H7 (cell line): Measurements from ENCODE around the gene OR13A1. TPM values are rescaled to one million over a fixed set of nuclear protein-coding genes. Genes with fewer than 3 reads are reported as not detected.
"Not testable (repeated sequence)": the region's sequence is repeated elsewhere in the genome, so short reads cannot be mapped to it uniquely, and the experiment has no call there.

Experiments
- DNase-seq: peaks from one replicate; pipeline ENCODE4 v3.0.0; 2012
- H3K27me3 ChIP-seq: 2 replicates; pipeline ENCODE4 v1.6.0; 2011; ENCODE audit warnings: mild to moderate bottlenecking, low read length; ENCODE audit not compliant: control insufficient read depth, insufficient read depth
- H3K36me3 ChIP-seq: replicated peaks from 2 replicates; pipeline ENCODE4 v1.5.1; 2011; ENCODE audit warnings: low read length; ENCODE audit not compliant: control insufficient read depth, insufficient read depth
- H3K4me3 ChIP-seq: 2 replicates; pipeline ENCODE4 v1.5.1; 2011; ENCODE audit warnings: low read depth, mild to moderate bottlenecking, control low read depth, low read length, moderate library complexity; ENCODE audit not compliant: insufficient read depth
- total RNA-seq: library from RNA; depleted of rRNA; stranded (reverse); fragments of >200 nt; shearing (Covaris generic); gene quantifications from 2 replicates; pipeline ENCODE4 v1.2.3, GENCODE V29; 2014

The OR13A1 gene
- total RNA-seq, 1 experiment from 2014 or later = not detected

DNA sequence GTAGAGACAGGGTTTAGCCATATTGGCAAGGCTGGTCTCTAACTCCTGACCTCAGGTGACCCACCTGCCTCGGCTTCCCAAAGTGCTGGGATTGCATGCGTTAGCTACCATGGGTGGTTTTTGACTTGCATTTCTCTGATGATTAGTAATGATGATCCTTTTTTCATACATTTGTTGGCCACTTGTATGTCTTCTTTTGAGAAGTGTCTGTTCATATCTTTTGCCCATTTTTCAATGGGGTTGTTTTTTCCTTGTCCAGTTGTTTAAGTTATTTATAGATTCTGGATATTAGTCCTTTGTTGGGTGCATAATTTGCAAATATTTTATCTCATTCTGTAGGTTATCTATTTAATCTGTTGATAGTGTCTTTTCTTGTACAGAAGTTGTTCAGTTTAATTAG is 4.3 kb upstream of the OR13A1 start:
- no peak for DNase-seq
- Histone ChIP-seq H3K4me3 (no peak overlapping the region), H3K36me3 (no peaks in the 10 kb centered on the region), H3K27me3 (no peaks in the 10 kb centered on the region)

DNA sequence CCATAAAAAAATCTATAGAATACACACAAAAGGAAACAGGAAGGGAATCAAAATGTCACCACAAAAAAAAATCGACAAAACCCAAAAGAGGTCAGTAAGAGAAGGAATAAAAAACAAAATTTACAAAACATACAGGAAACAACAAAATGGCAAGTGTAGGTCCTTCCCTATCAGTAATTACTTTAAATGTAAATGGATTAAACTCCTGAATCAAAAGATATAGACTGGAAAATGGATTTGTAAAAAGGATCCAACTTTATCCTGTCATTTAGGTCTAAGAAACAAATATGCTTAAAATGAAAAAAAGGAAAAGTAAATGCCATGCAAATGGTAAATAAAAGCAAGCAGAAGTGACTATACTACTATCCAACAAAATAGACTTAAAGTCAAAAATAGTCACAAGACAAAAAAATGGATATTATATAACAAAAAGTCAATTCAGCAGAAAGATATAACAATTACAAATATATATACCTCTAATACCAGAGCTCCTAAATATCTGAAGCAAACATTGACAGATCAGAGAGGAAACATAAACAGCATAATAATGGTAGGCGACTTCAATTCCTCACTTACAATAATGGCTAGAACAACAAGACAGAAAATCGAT is 2.0 kb downstream of the OR13A1 start:
- no peaks in the 10 kb centered on the region for H3K36me3 ChIP-seq
- no peak overlapping the region for H3K4me3 ChIP-seq
- DNase-seq = no peak
- no peaks in the 10 kb centered on the region for H3K27me3 ChIP-seq

DNA sequence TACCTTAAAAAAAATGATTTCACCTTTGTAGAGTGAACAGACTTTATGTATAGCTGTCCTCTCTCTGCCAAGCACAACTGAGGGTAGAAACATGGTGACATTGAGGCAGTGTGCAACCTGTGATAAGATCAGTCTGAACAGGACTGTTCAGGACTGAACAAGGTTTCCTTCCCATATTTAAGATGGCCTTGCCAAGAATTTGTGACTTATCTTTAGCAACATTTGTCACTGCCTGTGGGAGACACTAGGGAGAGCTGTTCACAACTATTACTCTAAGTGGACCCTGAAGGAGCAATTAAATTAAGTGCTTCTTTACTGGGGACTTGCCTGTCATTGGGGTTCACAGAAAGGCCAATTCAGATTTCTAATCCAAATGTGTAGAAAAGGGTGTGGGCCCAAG is 6.7 kb downstream of the OR13A1 start:
- Histone ChIP-seq H3K4me3 (no peak overlapping the region), H3K36me3 (no peaks in the 10 kb centered on the region), H3K27me3 (no peaks in the 10 kb centered on the region)
- peak; percentile 34 for DNase-seq

DNA sequence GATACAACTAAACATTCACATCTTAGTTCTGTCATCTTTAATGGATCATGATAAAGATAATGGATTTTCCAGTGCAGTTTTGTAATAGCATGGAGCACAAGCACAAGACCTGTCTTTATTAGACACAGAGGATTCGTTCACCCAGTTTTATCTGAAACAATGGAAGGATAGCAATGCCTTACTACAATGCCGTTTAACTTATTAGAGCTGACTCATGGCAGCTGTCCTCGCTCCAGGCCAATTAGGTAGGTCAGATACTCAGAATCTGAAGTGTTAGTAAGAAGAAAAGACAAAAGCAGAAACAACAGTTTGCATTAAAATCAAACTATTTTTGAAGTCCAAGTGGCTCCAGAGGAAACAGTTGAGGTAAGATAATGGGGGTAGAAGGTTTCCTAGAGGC is 12.8 kb downstream of the OR13A1 start:
- no peaks in the 10 kb centered on the region for H3K36me3 ChIP-seq
- DNase-seq = no peak
- H3K4me3 ChIP-seq = no peak overlapping the region
- no peaks in the 10 kb centered on the region; the same call in 1 of the 2 replicates for H3K27me3 ChIP-seq

DNA sequence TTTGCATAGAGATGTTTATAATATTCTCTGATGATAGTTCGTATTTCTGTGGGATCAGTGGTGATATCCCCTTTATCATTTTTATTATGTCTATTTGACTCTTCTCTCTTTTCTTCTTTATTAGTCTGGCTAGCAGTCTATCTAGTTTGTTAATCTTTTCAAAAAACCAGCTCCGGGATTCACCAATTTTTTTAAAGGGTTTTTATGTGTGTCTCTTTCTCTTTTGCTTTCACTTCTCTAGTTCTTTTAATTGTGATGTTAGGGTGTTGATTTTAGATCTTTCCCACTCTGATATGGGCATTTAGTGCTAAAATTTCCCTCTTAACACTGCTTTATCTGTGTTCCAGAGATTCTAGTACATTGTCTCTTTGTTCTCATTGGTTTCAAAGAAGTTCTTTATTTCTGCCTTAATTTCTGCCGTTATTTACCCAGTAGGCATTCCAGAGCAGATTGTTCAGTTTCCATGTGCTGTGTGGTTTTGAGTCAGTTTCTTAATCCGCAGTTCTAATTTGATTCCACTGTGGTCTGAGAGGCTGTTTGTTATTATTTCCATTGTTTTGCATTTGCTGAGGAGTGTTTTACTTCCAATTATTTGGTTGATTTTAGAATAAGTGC is 17.0 kb downstream of the OR13A1 start:
- not testable (repeated sequence) for H3K4me3 ChIP-seq, H3K36me3 ChIP-seq, H3K27me3 ChIP-seq, DNase-seq

DNA sequence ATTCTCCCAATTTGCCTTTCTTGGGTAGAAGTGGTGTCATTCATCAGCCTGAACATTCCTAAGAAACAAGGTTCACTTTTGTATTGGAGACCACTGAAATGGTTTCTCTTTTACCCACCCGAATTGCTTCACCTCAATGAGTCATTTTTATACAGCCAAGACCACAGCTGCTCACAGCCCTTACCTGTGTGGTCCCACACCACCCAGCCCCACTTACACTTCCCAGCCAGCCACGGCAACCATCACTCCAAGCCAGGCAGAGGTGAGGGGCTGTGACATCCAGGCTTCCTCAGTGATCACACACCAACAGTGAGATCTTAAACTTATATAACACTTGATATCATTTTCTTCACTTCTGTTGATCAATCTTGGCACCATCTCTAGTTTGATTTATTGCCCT is 20.7 kb downstream of the OR13A1 start:
- no peak for DNase-seq
- H3K4me3 ChIP-seq = no peak overlapping the region
- no peaks in the 10 kb centered on the region for H3K36me3 ChIP-seq
- no peaks in the 10 kb centered on the region for H3K27me3 ChIP-seq

DNA sequence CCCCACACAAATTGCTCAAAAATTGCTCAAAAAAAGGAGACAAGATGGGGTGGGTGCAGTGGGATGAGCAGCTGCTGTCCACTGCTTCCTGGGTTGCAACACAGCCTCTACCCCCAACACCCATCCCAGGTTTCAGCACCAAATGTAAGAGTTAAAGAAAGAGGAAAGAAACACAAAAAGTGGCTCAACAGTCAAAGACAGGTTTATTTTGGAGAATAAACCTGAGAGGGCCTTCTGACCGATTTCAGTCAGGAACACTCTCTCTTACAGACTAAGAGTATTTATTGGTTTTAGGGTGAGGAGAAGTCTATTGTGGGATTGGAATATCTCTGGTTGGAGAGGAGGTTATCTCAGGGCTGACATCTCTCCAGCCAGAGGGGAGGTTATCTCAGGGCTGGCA is 28.4 kb downstream of the OR13A1 start:
- no peaks in the 10 kb centered on the region for H3K36me3 ChIP-seq
- no peak for DNase-seq
- no peak overlapping the region for H3K4me3 ChIP-seq
- H3K27me3 ChIP-seq = no peaks in the 10 kb centered on the region

DNA sequence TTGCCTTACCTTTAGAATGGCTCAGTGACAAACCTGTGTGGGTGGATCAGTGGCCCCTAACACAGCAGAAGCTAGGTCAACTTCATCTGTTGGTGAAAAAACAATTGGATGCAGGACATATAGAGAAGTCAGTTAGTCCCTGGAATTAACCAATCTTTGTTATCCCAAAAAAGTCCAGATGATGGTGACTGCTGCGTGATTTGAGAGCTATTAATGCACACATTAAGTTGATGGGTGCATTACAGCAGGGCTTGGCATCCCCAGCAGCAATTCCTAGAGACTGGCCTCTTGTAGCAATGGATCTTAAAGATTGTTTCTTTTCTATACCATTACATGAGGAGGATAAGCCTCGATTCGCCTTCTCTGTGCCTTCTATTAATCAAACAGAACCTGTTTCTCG is 33.3 kb downstream of the OR13A1 start:
- no peaks in the 10 kb centered on the region; the same call in 1 of the 2 replicates for H3K27me3 ChIP-seq
- H3K4me3 ChIP-seq = no peak overlapping the region
- H3K36me3 ChIP-seq = no peaks in the 10 kb centered on the region
- no peak for DNase-seq

DNA sequence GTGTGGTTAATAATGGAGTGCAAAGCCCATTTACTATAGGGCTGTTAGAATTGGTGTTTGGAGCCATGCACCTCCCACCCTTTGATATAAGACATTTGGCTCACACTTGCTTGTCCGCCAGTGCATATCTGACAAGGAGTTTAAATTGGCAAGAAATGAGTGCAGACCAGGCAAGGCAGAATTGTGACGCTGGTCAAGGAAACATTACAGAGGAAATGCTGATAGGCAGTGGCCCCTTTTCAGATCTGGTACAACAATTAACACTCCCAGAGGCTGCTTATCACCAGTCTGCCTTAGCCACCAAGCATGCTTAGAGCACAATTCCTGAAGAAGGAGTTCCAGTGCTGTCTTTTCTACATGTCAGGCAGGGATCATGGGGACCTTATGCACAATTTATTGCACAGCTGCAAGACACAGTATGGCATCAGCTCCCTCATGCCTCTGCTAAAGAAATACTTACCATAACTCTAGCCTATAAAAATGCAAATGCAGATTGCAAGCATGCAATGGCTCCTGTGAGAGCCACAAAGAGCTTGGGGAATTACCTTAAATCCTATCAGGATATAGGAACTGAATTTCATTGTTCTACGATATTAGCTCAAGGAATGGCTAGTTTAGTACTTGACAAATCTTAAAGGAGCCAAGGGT is 35.2 kb downstream of the OR13A1 start:
- no peak for DNase-seq
- Histone ChIP-seq H3K4me3 (no peak overlapping the region), H3K36me3 (no peaks in the 10 kb centered on the region), H3K27me3 (no peaks in the 10 kb centered on the region; the same call in 1 of the 2 replicates)

DNA sequence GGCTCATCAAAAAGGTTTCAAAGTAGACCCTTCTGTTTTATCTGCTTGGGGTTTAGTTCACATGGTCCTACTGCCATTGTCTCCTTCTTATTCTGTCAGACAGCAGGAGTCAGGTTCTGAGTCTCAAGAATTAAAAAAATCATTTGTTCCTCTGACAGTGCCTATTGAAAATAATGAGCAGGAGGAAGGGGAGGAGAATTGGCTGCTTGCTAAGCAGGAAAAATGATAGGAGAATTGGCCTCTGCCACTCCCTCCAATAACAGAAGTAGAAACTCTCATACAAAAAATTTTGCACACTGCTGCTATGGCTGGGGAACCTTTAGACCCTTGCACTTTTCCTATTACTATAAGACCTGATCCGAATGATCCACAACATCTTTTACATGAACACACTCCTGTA is 35.7 kb downstream of the OR13A1 start:
- no peaks in the 10 kb centered on the region for H3K36me3 ChIP-seq
- no peak for DNase-seq
- H3K27me3 ChIP-seq = no peaks in the 10 kb centered on the region; the same call in 1 of the 2 replicates
- no peak overlapping the region for H3K4me3 ChIP-seq

DNA sequence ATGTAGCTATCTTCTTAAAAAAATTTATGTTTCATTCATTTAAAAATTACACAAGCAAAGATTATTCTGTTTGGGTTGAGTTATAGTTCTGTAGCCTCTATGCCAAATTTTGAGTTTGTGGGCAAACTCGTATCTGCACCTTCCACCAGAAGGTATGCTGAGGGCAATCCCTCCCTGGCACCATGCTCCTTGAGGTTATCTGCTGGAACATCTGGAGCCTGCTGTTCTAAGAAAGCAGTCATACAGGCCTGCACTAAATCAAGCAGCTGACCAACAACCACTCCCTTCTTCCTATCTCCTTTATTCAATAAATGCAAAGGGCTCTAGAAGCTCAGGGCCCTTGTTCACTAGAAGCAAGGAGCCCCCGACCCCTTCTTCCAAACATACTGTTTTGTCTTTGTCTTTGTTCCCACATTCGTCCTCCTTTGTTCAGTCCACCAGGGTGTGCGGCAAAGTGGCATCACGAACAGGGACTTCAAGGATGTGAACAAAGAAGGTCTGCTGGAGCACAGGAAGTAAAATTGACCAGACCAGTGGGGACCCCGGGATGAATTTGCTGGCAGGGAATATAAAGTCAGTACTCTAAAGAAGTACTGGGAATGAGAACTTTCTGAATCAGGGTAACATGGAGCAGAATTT is 36.4 kb downstream of the OR13A1 start:
- no peaks in the 10 kb centered on the region for H3K36me3 ChIP-seq
- H3K27me3 ChIP-seq = no peaks in the 10 kb centered on the region; the same call in 1 of the 2 replicates
- no peak for DNase-seq
- no peak overlapping the region for H3K4me3 ChIP-seq

DNA sequence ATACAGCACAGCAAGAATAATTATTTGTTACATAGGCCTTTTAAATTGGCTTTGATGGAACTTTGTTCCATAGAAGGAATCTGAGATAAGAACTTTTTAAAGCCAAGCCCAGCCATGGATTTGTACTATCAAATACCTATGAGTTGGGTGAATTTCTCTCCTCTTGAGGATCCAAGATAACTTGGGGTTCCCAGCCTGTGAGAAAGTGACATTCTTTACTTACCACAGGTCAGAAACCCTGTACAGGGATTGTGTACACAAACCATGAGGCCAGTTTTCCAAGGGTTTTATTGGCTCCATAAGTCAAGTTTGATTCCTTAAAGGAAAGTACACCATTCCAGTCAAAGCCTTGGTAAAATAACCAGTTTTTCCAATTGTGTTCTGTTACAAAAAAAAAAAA is 39.3 kb downstream of the OR13A1 start:
- H3K36me3 ChIP-seq, H3K27me3 ChIP-seq, H3K4me3 ChIP-seq, DNase-seq: not testable (repeated sequence)

DNA sequence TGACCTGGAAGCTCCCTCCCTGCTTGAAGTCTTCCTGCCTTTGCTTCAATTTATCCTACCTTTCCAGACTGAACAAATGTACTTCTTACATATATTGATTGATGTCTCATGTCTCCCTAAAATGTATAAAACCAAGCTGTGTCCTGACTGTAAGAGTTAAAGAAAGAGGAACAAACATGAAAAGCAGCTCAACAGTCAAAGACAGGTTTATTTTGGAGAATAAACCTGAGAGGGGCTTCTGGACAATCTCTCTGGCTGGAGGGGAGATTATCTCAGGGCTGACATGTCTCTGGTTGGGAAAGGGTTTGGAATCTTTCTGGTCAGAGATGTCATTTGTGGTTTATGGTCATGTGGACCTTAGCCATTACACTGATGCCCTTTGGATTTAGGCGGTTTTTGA is 41.0 kb downstream of the OR13A1 start:
- no peak for DNase-seq

DNA sequence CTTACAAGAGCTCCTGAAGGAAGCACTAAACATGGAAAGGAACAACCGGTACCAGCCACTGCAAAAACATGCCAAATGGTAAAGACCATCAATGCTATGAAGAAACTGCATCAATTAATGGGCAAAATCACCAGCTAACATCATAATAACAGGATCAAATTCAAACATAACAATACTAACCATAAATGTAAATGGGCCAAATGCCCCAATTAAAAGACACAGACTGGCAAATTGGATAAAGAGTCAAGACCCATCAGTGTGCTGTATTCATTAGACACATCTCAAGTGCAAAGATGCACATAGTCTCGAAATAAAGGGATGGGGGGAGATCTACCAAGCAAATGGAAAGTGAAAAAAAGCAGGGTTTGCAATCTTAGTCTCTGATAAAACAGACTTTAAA is 47.6 kb downstream of the OR13A1 start:
- not testable (repeated sequence) for DNase-seq, H3K36me3 ChIP-seq, H3K4me3 ChIP-seq

More for the DNA sequence above, 41.0 kb downstream of the OR13A1 start:
- no peaks in the 10 kb centered on the region for H3K36me3 ChIP-seq
- H3K4me3 ChIP-seq = no peak overlapping the region
- H3K27me3 ChIP-seq = no peaks in the 10 kb centered on the region; the same call in 1 of the 2 replicates

DNA sequence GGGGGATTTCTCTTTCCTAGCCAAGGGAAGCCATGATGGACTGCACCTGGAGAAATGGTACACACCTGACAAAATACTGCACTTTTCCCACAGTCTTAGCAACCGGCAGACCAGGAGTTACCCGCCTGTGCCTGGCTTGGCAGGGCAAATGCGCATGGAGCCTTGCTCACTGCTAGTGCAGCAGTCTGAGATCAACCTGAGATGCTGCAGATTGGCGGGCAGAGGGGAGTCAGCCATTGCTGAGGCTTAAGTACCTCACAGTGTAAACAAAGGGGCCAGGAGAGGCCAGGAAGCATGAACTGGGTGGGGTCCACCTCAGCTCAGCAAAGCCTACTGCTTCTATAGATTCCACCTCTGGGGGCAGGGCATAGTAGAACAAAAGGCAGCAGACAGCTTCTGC is 49.4 kb downstream of the OR13A1 start:
- no peaks in the 10 kb centered on the region for H3K27me3 ChIP-seq
- no peak for DNase-seq
- no peaks in the 10 kb centered on the region for H3K36me3 ChIP-seq
- H3K4me3 ChIP-seq = no peak overlapping the region

More for the DNA sequence above, 47.6 kb downstream of the OR13A1 start:
- not testable (repeated sequence) for H3K27me3 ChIP-seq
